ENCODE data around the gene RPS16. TPM values are rescaled to one million over a fixed set of nuclear protein-coding genes. Genes with fewer than 3 reads are reported as not detected.

RPS16 gene
- total RNA-seq, 4 donors from 2014 or later = 1,023 to 1,769 (median 1,110) TPM

- ATAC-seq = no peak
- no peaks in the 10 kb centered on the region for H3K9me3 ChIP-seq
- peaks cover 0 to 39% (median 18%) of the 10 kb centered on the region in 3 donors for H3K4me1 ChIP-seq
- 88% methylated on average over 4 of the region's 9 CpGs; no CpG with 5 or more reads in 1 of the 2 donors for WGBS, 2 donors (ENCODE audit: low coverage in 1 of 2)
- peaks cover 0 to 80% of the 10 kb centered on the region in 2 donors for H3K36me3 ChIP-seq
- no peak overlapping the region for H3K27ac ChIP-seq
- no peak overlapping the region for H3K4me3 ChIP-seq
- TF ChIP-seq POLR2AphosphoS5 (IDR thresholded peaks at IDR 0.05) (no peak), POLR2A (IDR thresholded peaks at IDR 0.05) (no peak), CTCF (IDR thresholded peaks at IDR 0.05) (no peak), EP300 (IDR thresholded peaks at IDR 0.05) (no peak)
- no peaks in the 10 kb centered on the region for H3K27me3 ChIP-seq
These were observed 16.7 kb downstream of the RPS16 start for GRCh38 chr19:39419003-39419402.

- peak overlapping the region in 1 of 4 donors; percentile 100 for H3K27ac ChIP-seq
- no peak for ATAC-seq
- H3K9me3 ChIP-seq = no peaks in the 10 kb centered on the region
- H3K27me3 ChIP-seq = no peaks in the 10 kb centered on the region
- H3K4me3 ChIP-seq = no peak overlapping the region
- TF ChIP-seq POLR2A (IDR thresholded peaks at IDR 0.05) (no peak), POLR2AphosphoS5 (IDR thresholded peaks at IDR 0.05) (no peak), CTCF (IDR thresholded peaks at IDR 0.05) (no peak), EP300 (IDR thresholded peaks at IDR 0.05) (no peak)
- WGBS, 2 donors (ENCODE audit: low coverage in 1 of 2) = 83% methylated on average over 1 of the region's 30 CpGs; no CpG with 5 or more reads in 1 of the 2 donors
- H3K36me3 ChIP-seq = peaks cover 0 to 66% of the 10 kb centered on the region in 2 donors
- peaks cover 0 to 43% (median 19%) of the 10 kb centered on the region in 3 donors for H3K4me1 ChIP-seq
These were observed 18.1 kb downstream of the RPS16 start for GRCh38 chr19:39417463-39418181.

GRCh38 chr19:39416152-39417120 is 19.3 kb downstream of the RPS16 start:
- Histone ChIP-seq H3K27ac (peak overlapping the region in 3 of 4 donors; percentile 99 to 100 (median 99)), H3K36me3 (peaks cover 0 to 55% of the 10 kb centered on the region in 2 donors), H3K4me3 (peak overlapping the region in 1 of 2 donors; percentile 90), H3K4me1 (peaks cover 0 to 47% (median 19%) of the 10 kb centered on the region in 3 donors), H3K27me3 (no peaks in the 10 kb centered on the region), H3K9me3 (no peaks in the 10 kb centered on the region)
- WGBS, 2 donors (ENCODE audit: low coverage in 1 of 2) = 37 to 82% methylated on average over 2 to 5 of the region's 27 CpGs
- no peak for ATAC-seq
- TF ChIP-seq EP300 (IDR thresholded peaks at IDR 0.05) (no peak), POLR2A (IDR thresholded peaks at IDR 0.05) (no peak), POLR2AphosphoS5 (IDR thresholded peaks at IDR 0.05) (no peak), CTCF (IDR thresholded peaks at IDR 0.05) (no peak)

GRCh38 chr19:39415111-39416046 is 20.4 kb downstream of the RPS16 start:
- Histone ChIP-seq H3K4me3 (peak overlapping the region in 1 of 2 donors; percentile 90), H3K27me3 (no peaks in the 10 kb centered on the region), H3K27ac (peak overlapping the region in 3 of 4 donors; percentile 99 to 100 (median 99)), H3K4me1 (peaks cover 0 to 57% (median 24%) of the 10 kb centered on the region in 3 donors), H3K36me3 (peaks cover 0 to 44% of the 10 kb centered on the region in 2 donors), H3K9me3 (no peaks in the 10 kb centered on the region)
- 36 to 38% methylated on average over 10 of the region's 35 CpGs for WGBS, 2 donors (ENCODE audit: low coverage in 1 of 2)
- no peak for ATAC-seq
- TF ChIP-seq POLR2A (IDR thresholded peaks at IDR 0.05) (no peak), CTCF (IDR thresholded peaks at IDR 0.05) (no peak), POLR2AphosphoS5 (IDR thresholded peaks at IDR 0.05) (no peak), EP300 (IDR thresholded peaks at IDR 0.05) (no peak)
